Urinary bladder (tissue), 4 donors: Measurements from ENCODE around the gene RASAL2. TPM values are rescaled to one million over a fixed set of nuclear protein-coding genes. Genes with fewer than 3 reads are reported as not detected.
A peak's percentile ranks its signal among the peaks of the same experiment; 100 is the strongest.

Experiments
- DNase-seq: peaks from one replicate; pipeline ENCODE4 v3.0.0-alpha.2; 2015; ENCODE audit errors: extremely low spot score
- H3K27ac ChIP-seq: one replicate; pipeline ENCODE4 v1.5.1; 2013; ENCODE audit warnings: low read depth, mild to moderate bottlenecking, moderate library complexity
- H3K36me3 ChIP-seq: one replicate; pipeline ENCODE4 v1.6.1; 2013; ENCODE audit warnings: mild to moderate bottlenecking, moderate library complexity; ENCODE audit not compliant: insufficient read depth
- H3K4me1 ChIP-seq: one replicate; pipeline ENCODE4 v1.6.1; 2013; ENCODE audit warnings: mild to moderate bottlenecking, moderate library complexity; ENCODE audit not compliant: insufficient read depth
- H3K4me3 ChIP-seq: one replicate; pipeline ENCODE4 v1.5.1; 2013; ENCODE audit warnings: low read depth, low read length
- WGBS: extraction: QIAGEN DNeasy Blood & Tissue Kit; methylation state at CpG from one replicate; pipeline ENCODE4 v1.1.7; 2013; 5-methylcytosine and 5-hydroxymethylcytosine counted together
- polyA plus RNA-seq: library from polyadenylated mRNA; stranded (reverse); fragments of 200-250 nt; gene quantifications from one replicate; pipeline ENCODE4 v1.2.3, GENCODE V29; 2013
- total RNA-seq: library from RNA; depleted of rRNA; stranded (reverse); fragments of >200 nt; gene quantifications from one replicate; pipeline ENCODE4 v1.2.3, GENCODE V29; 2014
- donor health status: healthy with polysubstance abuse.
- donor health status: healthy.

Gene RASAL2
- total and polyA plus RNA-seq, 2 donors, result 8.8 to 29.2 TPM

- no peak overlapping the region for H3K27ac ChIP-seq
- WGBS, result 91% methylated on average over 2 of the region's 2 CpGs
- H3K4me1 ChIP-seq, result no peaks in the 10 kb centered on the region
- H3K4me3 ChIP-seq, result no peak overlapping the region
- no peak for DNase-seq
- H3K36me3 ChIP-seq, result no peaks in the 10 kb centered on the region
Measured at GRCh38 chr1:178417858-178418257, 324.0 kb downstream of the RASAL2 start.

DNA sequence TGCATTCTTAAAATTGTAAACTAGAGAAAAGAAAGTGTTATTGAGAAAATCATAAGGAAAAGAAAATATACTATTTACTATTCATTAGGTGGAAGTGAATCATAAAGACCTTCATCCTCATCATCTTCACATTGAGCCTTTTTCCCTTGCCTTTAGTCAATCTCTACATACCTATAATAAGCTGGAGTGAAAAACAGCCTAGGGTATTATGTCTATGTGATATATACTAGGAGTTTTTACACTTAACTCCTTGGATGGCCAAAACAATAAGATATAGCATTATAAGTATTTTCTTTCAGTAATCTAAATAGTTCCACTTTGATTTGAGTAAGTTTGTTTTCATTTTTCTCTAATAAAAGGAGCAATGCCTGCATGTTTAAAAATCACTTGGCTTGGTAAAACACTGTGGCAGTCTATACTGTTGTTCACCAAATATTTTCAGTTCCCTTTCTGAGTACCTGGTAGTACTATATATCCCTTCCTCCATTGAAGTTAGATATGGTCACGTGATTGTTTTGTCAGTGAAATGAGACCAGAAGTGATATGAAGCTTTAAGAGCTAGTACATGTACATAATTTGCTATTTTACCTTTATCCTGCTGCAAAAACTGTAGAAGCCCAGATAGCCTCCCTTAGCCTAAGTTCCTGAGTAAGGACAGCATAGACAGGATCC is 324.5 kb downstream of the RASAL2 start:
- H3K4me3 ChIP-seq, result no peak overlapping the region

GRCh38 chr1:178434360-178434759 is 340.5 kb downstream of the RASAL2 start:
- H3K4me1 ChIP-seq, result no peaks in the 10 kb centered on the region
- no peak for DNase-seq
- no peak overlapping the region for H3K4me3 ChIP-seq
- no peak overlapping the region for H3K27ac ChIP-seq
- no peaks in the 10 kb centered on the region for H3K36me3 ChIP-seq
- 71% methylated on average over 1 of the region's 1 CpG for WGBS

More for the DNA sequence above, 324.5 kb downstream of the RASAL2 start:
- DNase-seq, result no peak
- Histone ChIP-seq H3K27ac (no peak overlapping the region), H3K4me1 (no peaks in the 10 kb centered on the region), H3K36me3 (no peaks in the 10 kb centered on the region)
- WGBS, result 90% methylated on average over 1 of the region's 1 CpG

GRCh38 chr1:178434899-178435435 is 341.1 kb downstream of the RASAL2 start:
- no peaks in the 10 kb centered on the region for H3K4me1 ChIP-seq
- H3K27ac ChIP-seq, result no peak overlapping the region
- no peaks in the 10 kb centered on the region for H3K36me3 ChIP-seq
- no peak for DNase-seq
- no peak overlapping the region for H3K4me3 ChIP-seq

GRCh38 chr1:178436899-178437298 is 343.0 kb downstream of the RASAL2 start:
- Histone ChIP-seq H3K36me3 (no peaks in the 10 kb centered on the region), H3K4me1 (no peaks in the 10 kb centered on the region), H3K4me3 (no peak overlapping the region), H3K27ac (no peak overlapping the region)
- WGBS, result 92% methylated on average over 2 of the region's 2 CpGs
- DNase-seq, result no peak

DNA sequence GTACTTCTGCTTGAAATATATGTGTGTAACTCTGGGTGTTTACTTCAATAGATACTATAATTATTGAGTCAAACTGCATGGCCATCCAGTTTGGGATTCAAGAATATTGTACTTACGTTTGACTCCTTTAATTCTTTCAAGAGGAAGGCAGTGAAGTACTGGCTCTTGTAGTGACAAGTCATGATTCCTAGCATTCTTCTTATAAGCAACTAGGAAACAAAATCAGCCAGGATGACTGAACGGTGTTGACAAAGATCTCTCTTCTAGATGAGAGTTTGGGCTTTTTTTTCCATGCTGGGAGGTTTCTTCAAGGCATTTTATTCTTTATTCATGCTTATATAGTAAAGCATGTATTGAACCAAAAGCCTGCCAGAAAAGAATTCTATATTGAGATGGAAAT is 344.5 kb downstream of the RASAL2 start:
- peak; percentile 31 for DNase-seq
- Histone ChIP-seq H3K36me3 (no peaks in the 10 kb centered on the region), H3K27ac (no peak overlapping the region), H3K4me3 (no peak overlapping the region), H3K4me1 (no peaks in the 10 kb centered on the region)
- 57% methylated on average over 2 of the region's 2 CpGs for WGBS

DNA sequence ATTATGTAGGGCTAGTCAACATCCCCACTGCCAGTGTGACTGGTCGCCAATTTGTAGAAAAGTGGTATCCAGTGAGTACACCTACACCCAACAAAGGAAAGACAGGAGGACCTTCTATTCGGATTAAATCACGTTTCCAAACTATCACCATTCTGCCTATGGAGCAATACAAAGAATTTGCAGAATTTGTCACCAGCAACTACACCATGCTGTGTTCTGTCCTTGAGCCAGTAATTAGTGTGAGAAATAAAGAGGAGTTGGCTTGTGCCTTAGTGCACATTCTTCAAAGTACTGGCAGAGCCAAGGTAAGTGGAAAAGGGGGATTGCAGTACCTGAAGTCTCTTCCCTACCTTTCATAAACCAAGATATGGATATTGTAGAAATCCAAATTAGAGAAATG is 349.0 kb downstream of the RASAL2 start:
- no peaks in the 10 kb centered on the region for H3K36me3 ChIP-seq
- no peaks in the 10 kb centered on the region for H3K4me1 ChIP-seq
- 96% methylated on average over 3 of the region's 3 CpGs for WGBS
- H3K4me3 ChIP-seq, result no peak overlapping the region
- H3K27ac ChIP-seq, result no peak overlapping the region
- DNase-seq, result no peak

- Histone ChIP-seq H3K4me1 (no peaks in the 10 kb centered on the region), H3K36me3 (no peaks in the 10 kb centered on the region), H3K4me3 (no peak overlapping the region), H3K27ac (no peak overlapping the region)
- no peak for DNase-seq
- 90% methylated on average over 6 of the region's 6 CpGs for WGBS
Measured at GRCh38 chr1:178450871-178451270, 357.0 kb downstream of the RASAL2 start.

DNA sequence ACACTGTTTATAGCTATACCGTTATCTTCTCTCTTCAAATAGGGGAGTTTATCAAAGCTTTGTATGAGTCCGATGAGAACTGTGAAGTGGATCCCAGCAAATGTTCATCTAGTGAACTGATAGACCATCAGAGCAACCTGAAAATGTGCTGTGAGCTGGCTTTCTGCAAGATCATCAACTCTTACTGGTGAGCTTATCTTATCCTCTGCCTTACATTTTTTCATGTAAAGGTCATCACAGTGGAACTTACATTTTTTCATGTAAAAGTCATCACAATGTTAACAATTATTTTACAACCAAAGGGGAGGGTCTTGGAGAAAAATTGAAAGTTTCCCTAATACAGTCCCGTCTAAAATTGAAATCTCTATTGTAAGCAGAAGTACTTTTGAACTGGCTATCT is 357.6 kb downstream of the RASAL2 start:
- Histone ChIP-seq H3K4me3 (no peak overlapping the region), H3K36me3 (no peaks in the 10 kb centered on the region), H3K4me1 (no peaks in the 10 kb centered on the region), H3K27ac (no peak overlapping the region)
- no peak for DNase-seq
- WGBS, result 29% methylated on average over 3 of the region's 3 CpGs

GRCh38 chr1:178452013-178452412 is 358.1 kb downstream of the RASAL2 start:
- Histone ChIP-seq H3K4me3 (no peak overlapping the region), H3K36me3 (no peaks in the 10 kb centered on the region), H3K27ac (no peak overlapping the region), H3K4me1 (no peaks in the 10 kb centered on the region)
- DNase-seq, result no peak
- 77% methylated on average over 3 of the region's 3 CpGs for WGBS

- Histone ChIP-seq H3K27ac (no peak overlapping the region), H3K4me3 (no peak overlapping the region), H3K36me3 (no peaks in the 10 kb centered on the region), H3K4me1 (no peaks in the 10 kb centered on the region)
- WGBS, result 97% methylated on average over 13 of the region's 13 CpGs
- DNase-seq, result no peak
Measured at GRCh38 chr1:178456472-178456871, 362.6 kb downstream of the RASAL2 start.

DNA sequence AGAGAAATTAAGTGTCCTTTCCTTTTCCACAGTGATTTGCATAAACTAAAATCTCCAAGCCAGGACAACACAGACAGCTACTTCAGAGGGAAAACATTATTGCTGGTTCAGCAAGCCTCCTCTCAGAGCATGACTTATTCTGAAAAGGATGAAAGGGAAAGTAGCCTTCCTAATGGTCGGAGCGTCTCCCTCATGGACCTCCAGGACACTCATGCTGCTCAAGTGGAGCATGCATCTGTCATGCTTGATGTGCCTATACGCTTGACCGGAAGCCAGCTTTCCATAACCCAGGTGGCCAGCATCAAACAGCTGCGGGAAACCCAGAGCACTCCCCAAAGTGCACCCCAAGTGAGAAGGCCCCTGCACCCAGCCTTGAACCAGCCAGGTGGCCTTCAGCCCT is 363.7 kb downstream of the RASAL2 start:
- Histone ChIP-seq H3K36me3 (no peaks in the 10 kb centered on the region), H3K27ac (no peak overlapping the region), H3K4me3 (no peak overlapping the region), H3K4me1 (no peaks in the 10 kb centered on the region)
- 96% methylated on average over 5 of the region's 5 CpGs for WGBS
- no peak for DNase-seq

DNA sequence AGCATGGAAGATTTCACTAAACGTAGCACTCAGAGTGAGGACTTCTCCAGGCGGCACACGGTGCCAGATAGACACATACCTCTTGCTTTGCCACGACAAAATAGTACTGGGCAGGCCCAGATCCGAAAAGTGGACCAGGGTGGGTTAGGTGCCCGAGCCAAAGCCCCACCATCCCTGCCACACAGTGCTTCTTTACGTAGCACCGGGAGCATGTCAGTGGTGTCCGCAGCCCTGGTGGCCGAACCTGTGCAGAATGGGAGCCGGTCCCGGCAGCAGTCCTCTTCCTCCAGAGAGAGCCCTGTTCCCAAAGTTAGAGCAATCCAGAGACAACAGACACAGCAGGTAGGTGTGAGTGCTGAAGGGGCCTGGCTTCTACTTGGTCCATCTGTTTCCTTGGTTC is 364.3 kb downstream of the RASAL2 start:
- DNase-seq, result no peak
- H3K4me1 ChIP-seq, result no peaks in the 10 kb centered on the region
- WGBS, result 96% methylated on average over 12 of the region's 12 CpGs
- H3K36me3 ChIP-seq, result no peaks in the 10 kb centered on the region
- no peak overlapping the region for H3K4me3 ChIP-seq
- H3K27ac ChIP-seq, result no peak overlapping the region

DNA sequence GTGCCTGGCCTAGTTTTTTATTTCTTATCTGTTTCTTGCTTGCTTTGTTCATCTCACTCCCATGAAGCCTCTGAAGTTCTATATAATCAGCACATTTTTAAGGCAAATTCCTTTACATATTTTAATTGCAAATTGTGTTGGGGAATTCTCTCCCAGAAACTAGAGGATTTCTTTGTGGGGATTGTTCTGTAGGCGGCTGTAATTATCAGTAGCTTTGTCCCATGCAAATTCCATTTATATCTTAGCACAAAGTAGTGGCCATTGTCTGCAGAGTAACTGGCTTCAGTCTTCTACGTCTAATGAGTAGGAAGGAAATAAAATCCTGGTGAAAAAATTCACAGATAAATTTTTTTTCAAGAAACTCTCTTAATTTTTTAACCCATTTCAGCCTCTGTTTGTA is 367.2 kb downstream of the RASAL2 start:
- Histone ChIP-seq H3K4me3 (no peak overlapping the region), H3K4me1 (no peaks in the 10 kb centered on the region), H3K27ac (no peak overlapping the region), H3K36me3 (no peaks in the 10 kb centered on the region)
- 85% methylated on average over 2 of the region's 2 CpGs for WGBS
- DNase-seq, result no peak

DNA sequence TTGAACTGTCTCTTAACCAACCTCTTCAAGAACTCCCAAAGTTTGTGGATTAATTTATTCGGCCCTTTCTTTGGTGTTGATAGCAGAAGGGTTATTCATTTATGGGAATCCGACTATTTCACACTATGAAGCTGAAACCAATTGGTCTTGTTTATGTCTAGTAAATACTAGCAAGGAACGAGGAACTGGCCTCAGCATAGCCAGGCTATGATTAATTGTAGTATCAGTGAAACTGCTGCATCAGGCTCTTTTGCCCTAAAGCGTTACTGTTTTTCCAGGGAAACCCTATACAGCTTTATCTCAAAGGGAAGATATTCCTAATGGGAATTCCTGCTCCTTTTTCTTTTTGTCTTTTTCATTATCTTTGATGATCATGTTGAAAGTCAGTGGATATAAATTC is 367.8 kb downstream of the RASAL2 start:
- Histone ChIP-seq H3K27ac (no peak overlapping the region), H3K4me3 (no peak overlapping the region), H3K4me1 (no peaks in the 10 kb centered on the region), H3K36me3 (peaks cover 2% of the 10 kb centered on the region)
- WGBS, result 76% methylated on average over 4 of the region's 4 CpGs
- no peak for DNase-seq
